ENCODE data around the gene STAT2. TPM values are rescaled to one million over a fixed set of nuclear protein-coding genes. Genes with fewer than 3 reads are reported as not detected.

Gene STAT2
- total and polyA plus RNA-seq, 2 of the 13 experiments (the other 11 are each of a cell fraction or from before 2014, with no cell fraction given) = 43.5 to 84.6 TPM

DNA sequence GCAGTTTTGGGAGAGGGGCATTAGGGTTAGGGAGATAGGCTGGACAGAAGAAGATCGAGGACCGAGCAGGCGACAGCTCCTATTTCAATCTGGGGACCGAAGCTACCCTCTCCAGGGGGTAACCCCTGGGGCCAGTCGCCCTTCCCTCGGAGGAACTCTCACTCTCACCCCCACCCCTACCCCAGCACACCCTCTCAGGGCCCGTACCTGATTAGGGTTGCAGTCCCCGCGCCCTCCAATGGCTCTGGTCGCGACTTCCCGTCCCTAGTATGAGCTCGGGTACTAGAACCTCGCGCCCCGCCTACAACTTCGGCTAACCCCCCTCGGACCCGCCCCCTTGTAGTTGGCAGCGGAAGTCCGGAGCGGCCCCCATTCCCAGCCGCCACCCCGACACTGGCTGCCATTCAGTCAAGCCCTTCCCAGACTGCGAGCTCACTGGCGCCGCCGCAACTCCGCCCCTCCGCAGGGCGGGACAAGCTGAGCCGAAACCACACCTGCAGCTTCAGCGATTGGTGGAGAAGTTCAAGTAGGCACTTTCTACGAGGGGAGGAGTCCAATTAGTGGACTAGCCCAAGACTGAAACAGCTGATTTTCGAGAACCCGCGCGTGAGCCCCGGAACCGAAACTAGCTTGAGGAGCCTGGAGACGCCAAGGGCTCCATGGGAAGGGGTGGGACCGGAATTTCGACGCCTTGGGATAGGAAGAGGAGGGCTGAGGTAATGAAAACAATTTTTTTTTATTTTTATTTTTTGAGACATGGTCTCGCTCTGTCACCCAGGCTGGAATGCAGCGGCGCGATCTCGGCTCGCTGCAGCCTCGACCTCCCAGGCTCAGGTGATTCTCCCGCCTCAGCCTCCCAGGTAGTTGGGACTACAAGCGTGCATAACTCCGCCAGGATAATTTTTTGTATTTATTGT lies at the start of gene STAT2 (continued):
- TF ChIP-seq, protein P1, sequence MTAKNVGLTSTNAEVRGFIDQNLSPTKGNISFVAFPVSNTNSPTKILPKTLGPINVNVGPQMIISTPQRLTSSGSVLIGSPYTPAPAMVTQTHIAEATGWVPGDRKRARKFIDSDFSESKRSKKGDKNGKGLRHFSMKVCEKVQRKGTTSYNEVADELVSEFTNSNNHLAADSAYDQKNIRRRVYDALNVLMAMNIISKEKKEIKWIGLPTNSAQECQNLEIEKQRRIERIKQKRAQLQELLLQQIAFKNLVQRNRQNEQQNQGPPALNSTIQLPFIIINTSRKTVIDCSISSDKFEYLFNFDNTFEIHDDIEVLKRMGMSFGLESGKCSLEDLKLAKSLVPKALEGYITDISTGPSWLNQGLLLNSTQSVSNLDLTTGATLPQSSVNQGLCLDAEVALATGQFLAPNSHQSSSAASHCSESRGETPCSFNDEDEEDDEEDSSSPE (CRISPR knock-in tag; IDR thresholded peaks at IDR 0.05) = peak; percentile 83; the same call in 1 of the 2 replicates

- Histone ChIP-seq H3K27me3 (ENCODE audit: control insufficient read depth in 1 of 2, insufficient read depth in 2 of 2, low read length in 2 of 2) (no peaks in the 10 kb centered on the region), H3K9me3 (ENCODE audit: low read length) (no peaks in the 10 kb centered on the region), H3K79me2 (ENCODE audit: insufficient read depth, low read length) (no peaks in the 10 kb centered on the region), H3K36me3 (replicated peaks in 1 of 2; ENCODE audit: control insufficient read depth in 1 of 2, insufficient read depth in 2 of 2, low read length in 2 of 2) (no peaks in the 10 kb centered on the region), H2AFZ (ENCODE audit: low read length) (no peak overlapping the region), H3K4me3 (replicated peaks in 1 of 3; ENCODE audit: insufficient read depth in 1 of 3, low read depth in 2 of 3, low read length in 3 of 3) (no peak overlapping the region), H3K4me1 (ENCODE audit: insufficient read depth, low read length) (peaks cover 13% of the 10 kb centered on the region), H3K27ac (ENCODE audit: extremely low read length, insufficient read depth, low read length) (no peak overlapping the region), H3K9ac (ENCODE audit: insufficient read depth, low read depth, low read length) (no peak overlapping the region), H4K20me1 (ENCODE audit: insufficient read depth, low read length) (no peaks in the 10 kb centered on the region), H3K4me2 (ENCODE audit: low read depth, low read length) (peak overlapping the region; percentile 35; the same call in 1 of the 2 replicates)
- no TSS peak for BruUV-seq (replicated peaks)
- in situ Hi-C loops (cut with HindIII; ENCODE audit: extremely low pct_ligation_motif_present, low pct_unique_long_range_greater_than_20kb) (no loop called here), intact Hi-C loops (cut with micrococcal nuclease; ENCODE audit: unreplicated experiment) (no loop called here)
- 36% methylated on average over 5 of the region's 5 CpGs for WGBS (ENCODE audit: low lambda C conversion rate)
- ATAC-seq = peak; percentile 68
- CTCF ChIA-PET (ENCODE audit: low intra/inter-chr PET ratio, low total read pairs) = no interaction called here
- POLR2A ChIA-PET = interaction anchor here (2.9 kb wide), 1 partner anchor 49 kb away, joined by 8 read pairs; the partner anchor contains the start of gene STAT2
- peak; percentile 7 for DNase-seq (ENCODE audit: low spot score)
- peak; percentile 56 for FAIRE-seq
- TF ChIP-seq BRD4 (CRISPR knock-in tag; IDR thresholded peaks at IDR 0.05) (no peak), EED (CRISPR knock-in tag; IDR thresholded peaks at IDR 0.05) (no peak), ZFP36L2 (CRISPR knock-in tag; IDR thresholded peaks at IDR 0.05) (no peak), SMARCC2 (IDR thresholded peaks at IDR 0.05) (no peak), ZNF572 (CRISPR knock-in tag; IDR thresholded peaks at IDR 0.05) (no peak), POLR2AphosphoS5 (IDR thresholded peaks at IDR 0.05; ENCODE audit: low read depth, low read length) (no peak), GLI4 (CRISPR knock-in tag; IDR thresholded peaks at IDR 0.05; ENCODE audit: borderline replicate concordance) (no peak), KDM3A (CRISPR knock-in tag; IDR thresholded peaks at IDR 0.05; ENCODE audit: low read depth) (no peak), GTF2F1 (IDR thresholded peaks at IDR 0.05; ENCODE audit: low read length) (no peak), ZSCAN21 (CRISPR knock-in tag; IDR thresholded peaks at IDR 0.05; ENCODE audit: borderline replicate concordance) (no peak), SP4 (CRISPR knock-in tag; IDR thresholded peaks at IDR 0.05) (no peak), HMGXB3 (CRISPR knock-in tag; IDR thresholded peaks at IDR 0.05; ENCODE audit: borderline replicate concordance) (no peak), NKX3-1 (CRISPR knock-in tag; IDR thresholded peaks at IDR 0.05) (no peak), ZNF552 (CRISPR knock-in tag; IDR thresholded peaks at IDR 0.05; ENCODE audit: borderline replicate concordance) (no peak), ZBTB8A (CRISPR knock-in tag; IDR thresholded peaks at IDR 0.05; ENCODE audit: borderline replicate concordance, low read depth) (no peak), NCOR1 (IDR thresholded peaks at IDR 0.05; ENCODE audit: borderline replicate concordance, low read length) (no peak), FOXA3 (CRISPR knock-in tag; IDR thresholded peaks at IDR 0.05) (peak; percentile 55)
Measured at GRCh38 chr12:56408799-56409417, 49.0 kb upstream of the STAT2 start.
